Stimulated activated CD8-positive, alpha-beta memory T cell treated with anti-CD3 and anti-CD28 coated beads, Interleukin-12 subunit alpha, Interleukin-12 subunit beta, amount 100 ng/mL, for 4 hours (primary cell): ENCODE data around the gene PCDH10.
"Not testable (repeated sequence)": the region's sequence is repeated elsewhere in the genome, so short reads cannot be mapped to it uniquely, and the experiment has no call there.

Experiments used
- DNase-seq: peaks from one replicate; pipeline ENCODE4 v3.0.0-alpha.2; 2020; ENCODE audit warnings: low read depth

The PCDH10 gene

GRCh38 chr4:133150486-133151340 lies 1.6 kb downstream of the PCDH10 start:
- DNase-seq = no peak

DNA sequence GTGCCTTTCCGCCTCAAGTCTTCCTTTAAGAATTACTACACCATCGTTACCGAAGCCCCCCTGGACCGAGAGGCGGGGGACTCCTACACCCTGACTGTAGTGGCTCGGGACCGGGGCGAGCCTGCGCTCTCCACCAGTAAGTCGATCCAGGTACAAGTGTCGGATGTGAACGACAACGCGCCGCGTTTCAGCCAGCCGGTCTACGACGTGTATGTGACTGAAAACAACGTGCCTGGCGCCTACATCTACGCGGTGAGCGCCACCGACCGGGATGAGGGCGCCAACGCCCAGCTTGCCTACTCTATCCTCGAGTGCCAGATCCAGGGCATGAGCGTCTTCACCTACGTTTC lies 2.2 kb downstream of the PCDH10 start:
- DNase-seq = no peak

DNA sequence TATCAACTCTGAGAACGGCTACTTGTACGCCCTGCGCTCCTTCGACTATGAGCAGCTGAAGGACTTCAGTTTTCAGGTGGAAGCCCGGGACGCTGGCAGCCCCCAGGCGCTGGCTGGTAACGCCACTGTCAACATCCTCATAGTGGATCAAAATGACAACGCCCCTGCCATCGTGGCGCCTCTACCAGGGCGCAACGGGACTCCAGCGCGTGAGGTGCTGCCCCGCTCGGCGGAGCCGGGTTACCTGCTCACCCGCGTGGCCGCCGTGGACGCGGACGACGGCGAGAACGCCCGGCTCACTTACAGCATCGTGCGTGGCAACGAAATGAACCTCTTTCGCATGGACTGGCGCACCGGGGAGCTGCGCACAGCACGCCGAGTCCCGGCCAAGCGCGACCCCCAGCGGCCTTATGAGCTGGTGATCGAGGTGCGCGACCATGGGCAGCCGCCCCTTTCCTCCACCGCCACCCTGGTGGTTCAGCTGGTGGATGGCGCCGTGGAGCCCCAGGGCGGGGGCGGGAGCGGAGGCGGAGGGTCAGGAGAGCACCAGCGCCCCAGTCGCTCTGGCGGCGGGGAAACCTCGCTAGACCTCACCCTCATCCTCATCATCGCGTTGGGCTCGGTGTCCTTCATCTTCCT lies 2.7 kb downstream of the PCDH10 start:
- no peak for DNase-seq

- no peak for DNase-seq
These were observed 3.3 kb downstream of the PCDH10 start for GRCh38 chr4:133152330-133152821.

GRCh38 chr4:133152831-133153481 lies 3.9 kb downstream of the PCDH10 start:
- DNase-seq = no peak

DNA sequence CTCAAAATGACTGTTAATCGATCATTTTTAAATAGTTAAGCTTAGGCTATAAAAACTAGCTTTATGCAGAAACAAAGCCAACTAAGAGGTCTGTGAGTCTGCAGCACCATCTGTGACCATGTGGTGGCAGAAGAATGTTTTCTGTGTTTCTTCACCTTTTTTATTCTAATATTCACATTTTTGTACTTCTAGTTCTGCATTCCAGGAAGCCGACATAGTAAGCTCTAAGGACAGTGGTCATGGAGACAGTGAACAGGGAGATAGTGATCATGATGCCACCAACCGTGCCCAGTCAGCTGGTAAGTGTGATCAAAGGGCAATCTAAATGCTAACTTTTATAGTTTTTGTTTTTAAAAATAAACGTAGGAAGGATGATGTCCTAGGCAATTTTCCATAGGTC lies 5.6 kb downstream of the PCDH10 start:
- no peak for DNase-seq

DNA sequence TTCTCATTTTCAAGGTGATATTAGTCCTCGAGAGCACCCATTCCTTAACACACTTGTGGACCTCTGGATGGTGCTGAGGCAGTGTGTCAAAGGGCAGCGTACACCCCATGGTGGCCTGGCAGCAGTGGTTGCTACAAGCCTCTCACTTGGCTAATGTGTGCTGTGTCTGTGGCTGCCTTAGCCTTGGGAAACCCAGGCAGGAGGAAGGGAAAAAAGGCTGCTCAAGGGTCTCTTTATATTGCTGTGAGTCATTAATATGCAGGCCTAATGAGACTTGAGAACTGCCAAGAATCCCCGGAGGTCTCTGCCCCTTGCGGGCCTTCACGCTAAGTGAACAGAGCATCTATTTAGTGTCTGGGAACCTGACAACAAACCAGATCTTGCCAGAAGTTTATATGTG lies 7.0 kb downstream of the PCDH10 start:
- no peak for DNase-seq

- no peak for DNase-seq
These were observed 7.5 kb downstream of the PCDH10 start for GRCh38 chr4:133156556-133156955.

DNA sequence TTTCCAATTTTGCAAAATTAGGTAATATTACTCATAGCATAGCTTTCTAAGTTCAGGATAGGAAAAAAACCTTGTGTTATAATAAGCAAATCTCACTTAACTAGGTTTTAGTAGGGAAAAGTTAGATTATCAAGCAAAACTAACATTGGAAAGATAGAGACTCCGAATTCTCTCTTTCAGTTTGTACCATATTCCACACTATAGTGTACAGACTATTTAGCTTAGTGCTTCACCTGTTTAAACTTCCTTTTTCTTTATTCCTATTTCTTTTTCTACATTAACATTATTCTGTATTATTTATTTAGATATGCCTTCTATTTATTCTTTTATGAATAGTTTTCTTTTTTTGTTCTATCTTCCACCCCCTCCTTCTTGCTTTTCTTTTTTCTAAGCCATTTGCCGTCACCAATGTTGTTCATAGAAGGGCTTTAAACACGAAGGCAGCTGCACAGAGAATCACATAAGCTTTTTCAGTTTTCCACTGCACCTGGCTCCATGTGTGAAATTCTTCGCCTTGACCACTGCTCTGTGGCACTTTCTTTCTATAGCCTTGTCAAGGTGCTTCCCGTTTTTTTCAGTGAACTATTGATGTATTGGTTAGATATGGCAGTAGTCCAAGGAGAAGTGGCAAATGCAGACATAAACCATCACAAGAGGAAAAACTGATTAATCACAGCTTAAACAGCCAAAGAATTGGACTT lies 8.5 kb downstream of the PCDH10 start:
- no peak for DNase-seq

GRCh38 chr4:133160853-133161252 lies 11.8 kb downstream of the PCDH10 start:
- DNase-seq = no peak

GRCh38 chr4:133161570-133162295 lies 12.6 kb downstream of the PCDH10 start:
- no peak for DNase-seq

DNA sequence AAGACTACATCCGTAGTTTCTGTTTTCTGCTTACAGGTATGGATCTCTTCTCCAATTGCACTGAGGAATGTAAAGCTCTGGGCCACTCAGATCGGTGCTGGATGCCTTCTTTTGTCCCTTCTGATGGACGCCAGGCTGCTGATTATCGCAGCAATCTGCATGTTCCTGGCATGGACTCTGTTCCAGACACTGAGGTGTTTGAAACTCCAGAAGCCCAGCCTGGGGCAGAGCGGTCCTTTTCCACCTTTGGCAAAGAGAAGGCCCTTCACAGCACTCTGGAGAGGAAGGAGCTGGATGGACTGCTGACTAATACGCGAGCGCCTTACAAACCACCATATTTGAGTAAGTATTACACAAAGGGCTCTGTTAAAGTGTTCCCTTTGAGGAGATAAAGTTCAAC lies 13.8 kb downstream of the PCDH10 start:
- no peak for DNase-seq

DNA sequence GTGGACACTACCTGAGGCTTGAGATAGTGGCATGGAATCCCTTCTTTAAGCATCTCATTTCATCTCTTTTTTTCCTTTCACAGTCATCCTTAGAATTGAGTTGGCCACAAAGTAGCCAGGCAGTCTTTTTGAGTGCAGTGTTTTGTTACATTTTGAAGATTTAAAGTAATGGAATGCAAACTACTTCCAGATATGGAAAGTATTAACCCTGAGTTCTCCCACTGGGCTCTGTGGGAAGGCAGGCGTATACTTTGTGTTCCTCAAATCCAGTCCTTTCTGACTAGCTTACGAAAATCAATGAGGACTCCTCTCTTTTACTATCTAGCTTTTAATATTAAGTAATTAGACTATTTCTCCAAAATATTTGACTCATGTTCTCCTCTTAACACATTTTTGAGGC lies 29.9 kb downstream of the PCDH10 start:
- no peak for DNase-seq

DNA sequence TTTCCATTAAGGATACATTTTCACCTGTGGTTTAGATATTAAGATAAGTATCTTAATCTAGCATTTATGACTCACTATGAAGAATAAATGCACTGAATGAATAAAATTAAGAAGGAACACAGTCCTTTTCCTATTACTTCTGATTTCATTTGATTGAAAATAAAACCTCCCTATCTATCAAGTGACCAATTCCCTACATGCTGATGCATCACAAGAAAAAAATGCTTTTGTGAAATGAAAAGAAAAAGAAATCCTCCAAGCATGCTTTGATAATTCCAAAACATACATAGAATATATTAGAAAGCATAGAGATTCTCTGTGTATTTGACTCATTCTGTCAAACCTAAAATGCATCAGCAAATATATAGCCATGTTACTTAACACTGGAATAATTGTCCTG lies 37.1 kb downstream of the PCDH10 start:
- DNase-seq = no peak

DNA sequence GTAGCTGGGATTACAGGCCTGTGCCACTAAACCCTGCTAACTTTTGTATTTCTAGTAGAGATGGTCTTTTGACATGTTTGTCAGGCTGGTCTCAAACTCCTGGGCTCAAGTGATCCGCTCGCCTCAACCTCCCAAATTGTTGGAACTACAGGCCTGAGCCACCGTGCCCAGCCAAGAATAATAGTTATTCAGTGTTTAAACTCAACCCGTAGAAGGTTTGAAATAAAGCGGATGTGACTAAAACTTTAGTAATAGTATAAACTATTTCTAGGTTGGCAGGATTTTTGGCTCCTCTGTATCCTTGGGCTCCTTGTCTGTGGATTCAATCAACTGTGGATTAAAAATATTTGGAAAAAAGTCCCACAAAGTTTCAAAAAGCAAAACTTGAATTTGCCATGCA lies 37.8 kb downstream of the PCDH10 start:
- no peak for DNase-seq

DNA sequence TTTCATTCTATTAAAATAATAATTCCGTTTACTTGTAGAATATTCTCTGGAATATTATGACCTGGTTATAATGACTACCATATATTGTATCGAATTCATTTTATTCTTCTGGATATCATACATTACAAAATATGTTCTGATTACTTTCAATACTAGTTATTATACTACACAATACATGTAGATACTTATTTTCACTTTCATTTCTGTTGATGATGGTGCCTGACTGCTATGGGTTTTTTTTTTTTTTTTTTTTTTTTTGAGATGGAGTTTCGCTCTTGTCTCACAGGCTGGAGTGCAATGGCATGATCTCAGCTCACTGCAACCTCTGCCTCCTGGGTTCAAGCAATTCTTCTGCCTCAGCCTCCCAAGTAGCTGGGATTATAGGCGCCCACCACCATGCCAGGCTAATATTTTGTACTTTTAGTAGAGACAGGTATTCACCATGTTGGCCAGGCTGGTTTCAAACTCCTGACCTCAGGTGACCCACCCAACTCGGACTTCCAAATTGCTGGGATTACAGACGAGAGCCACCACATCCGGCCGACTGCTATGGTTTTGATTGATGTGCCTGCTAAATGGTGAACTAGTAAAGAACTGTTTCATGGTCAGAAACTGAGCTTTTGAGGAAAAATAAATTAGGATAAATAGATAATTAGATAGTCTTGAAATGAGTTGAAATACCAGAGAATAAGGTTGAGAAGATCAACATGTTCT lies 39.5 kb downstream of the PCDH10 start:
- no peak for DNase-seq

- no peak for DNase-seq
These were observed 40.0 kb downstream of the PCDH10 start for GRCh38 chr4:133189147-133189517.

GRCh38 chr4:133190098-133190497 lies 41.0 kb downstream of the PCDH10 start:
- DNase-seq = no peak

DNA sequence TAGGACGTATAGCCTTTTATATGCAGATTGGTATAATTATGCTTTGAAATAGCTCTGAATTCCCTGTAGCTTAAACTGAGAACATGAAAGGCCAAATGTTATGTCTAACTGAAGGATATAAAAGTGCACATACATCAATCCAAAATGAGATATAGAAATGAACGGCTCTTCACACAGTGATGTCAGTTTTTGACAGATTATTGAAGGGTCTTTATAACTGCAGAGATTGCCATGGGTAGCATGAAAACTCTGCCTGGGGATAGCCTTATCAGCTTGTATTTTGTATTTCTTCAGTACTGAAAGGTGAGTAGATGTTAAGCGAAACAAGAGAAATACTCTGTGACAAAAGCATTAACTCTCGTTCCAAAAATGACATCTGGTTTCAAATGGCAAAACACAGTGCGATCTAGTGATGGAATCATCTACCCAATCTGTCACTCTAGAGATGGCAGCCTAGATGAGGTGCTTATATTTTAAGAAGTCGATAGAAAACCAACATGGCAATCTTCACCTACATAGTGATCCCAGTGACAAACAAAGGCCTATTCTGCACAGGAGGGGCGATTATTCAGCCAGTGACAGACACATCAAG lies 59.7 kb downstream of the PCDH10 start:
- DNase-seq = no peak

DNA sequence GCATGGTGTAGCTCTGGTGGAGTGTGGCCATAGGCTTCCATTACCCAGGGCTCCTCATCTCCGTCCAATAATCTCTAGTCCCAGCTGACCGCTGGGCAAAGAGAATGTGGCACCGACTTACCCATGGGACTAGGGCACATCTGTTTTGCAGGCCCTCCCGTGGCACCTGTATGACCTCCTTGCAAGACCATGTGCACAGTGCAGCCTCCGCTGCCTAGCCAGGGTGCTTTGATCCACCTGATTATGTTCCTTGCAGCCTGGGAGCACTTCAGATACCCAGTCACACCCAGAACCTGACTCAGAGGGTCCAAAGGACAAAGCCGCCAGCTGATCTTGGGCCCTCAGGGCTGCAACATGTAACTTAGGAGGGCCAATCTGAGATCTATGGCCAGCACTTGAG lies 84.8 kb downstream of the PCDH10 start:
- no peak for DNase-seq

GRCh38 chr4:133240451-133240850 lies 91.4 kb downstream of the PCDH10 start:
- DNase-seq = not testable (repeated sequence)
